Activated T-helper 1 cell treated with Interleukin-2 at 50 U/mL for 16 hours (primary cell): ENCODE data around the gene GRIN3A.
"Not testable (repeated sequence)": the region's sequence is repeated elsewhere in the genome, so short reads cannot be mapped to it uniquely, and the experiment has no call there.

Experiments
- DNase-seq: peaks from one replicate; pipeline ENCODE4 v3.0.0-alpha.2; 2020; ENCODE audit warnings: low read depth

The GRIN3A gene

GRCh38 chr9:101578378-101578777 is 160.1 kb downstream of the GRIN3A start:
- DNase-seq = no peak

GRCh38 chr9:101574731-101575333 is 163.6 kb downstream of the GRIN3A start:
- DNase-seq = no peak

- DNase-seq = no peak
Measured at GRCh38 chr9:101572316-101572715, 166.1 kb downstream of the GRIN3A start.

GRCh38 chr9:101571114-101571513 is 167.3 kb downstream of the GRIN3A start:
- DNase-seq = no peak

GRCh38 chr9:101569741-101570501 is 168.5 kb downstream of the GRIN3A start:
- DNase-seq = no peak

GRCh38 chr9:101567725-101568350 is 170.6 kb downstream of the GRIN3A start:
- no peak for DNase-seq

GRCh38 chr9:101566904-101567724 is 171.3 kb downstream of the GRIN3A start:
- DNase-seq = no peak

- DNase-seq = no peak
Measured at GRCh38 chr9:101564252-101564651, 174.2 kb downstream of the GRIN3A start.

- DNase-seq = no peak
Measured at GRCh38 chr9:101562966-101563365, 175.5 kb downstream of the GRIN3A start.

- no peak for DNase-seq
Measured at GRCh38 chr9:101561740-101562139, 176.7 kb downstream of the GRIN3A start.

- not testable (repeated sequence) for DNase-seq
Measured at GRCh38 chr9:101549472-101550098, 188.9 kb downstream of the GRIN3A start.

GRCh38 chr9:101543098-101543735 is 195.2 kb downstream of the GRIN3A start:
- no peak for DNase-seq

GRCh38 chr9:101540069-101540468 is 198.4 kb downstream of the GRIN3A start:
- no peak for DNase-seq

- no peak for DNase-seq
Measured at GRCh38 chr9:101536938-101537337, 201.5 kb downstream of the GRIN3A start.

- DNase-seq = no peak
Measured at GRCh38 chr9:101536351-101536750, 202.1 kb downstream of the GRIN3A start.

GRCh38 chr9:101533334-101534204 is 204.9 kb downstream of the GRIN3A start, which contains the start of gene RNF20:
TSS of gene RNF20 (plus strand) at chr9:101533853. CDS start at chr9:101535424, 1,571 bp downstream.
- DNase-seq = peak; percentile 97

GRCh38 chr9:101530076-101530711 is 208.3 kb downstream of the GRIN3A start:
- peak; percentile 49 for DNase-seq

- DNase-seq = no peak
Measured at GRCh38 chr9:101528015-101528414, 210.4 kb downstream of the GRIN3A start.

- no peak for DNase-seq
Measured at GRCh38 chr9:101527066-101527465, 211.4 kb downstream of the GRIN3A start.

GRCh38 chr9:101524371-101524770 is 214.1 kb downstream of the GRIN3A start:
- DNase-seq = no peak
